ENCODE measurements around the gene BCR. TPM values are rescaled to one million over a fixed set of nuclear protein-coding genes. Genes with fewer than 3 reads are reported as not detected.

BCR gene
- total and polyA plus RNA-seq, 2 of the 13 experiments (the other 11 are each of a cell fraction or from before 2014, with no cell fraction given) = 19.9 to 33.6 TPM

DNA sequence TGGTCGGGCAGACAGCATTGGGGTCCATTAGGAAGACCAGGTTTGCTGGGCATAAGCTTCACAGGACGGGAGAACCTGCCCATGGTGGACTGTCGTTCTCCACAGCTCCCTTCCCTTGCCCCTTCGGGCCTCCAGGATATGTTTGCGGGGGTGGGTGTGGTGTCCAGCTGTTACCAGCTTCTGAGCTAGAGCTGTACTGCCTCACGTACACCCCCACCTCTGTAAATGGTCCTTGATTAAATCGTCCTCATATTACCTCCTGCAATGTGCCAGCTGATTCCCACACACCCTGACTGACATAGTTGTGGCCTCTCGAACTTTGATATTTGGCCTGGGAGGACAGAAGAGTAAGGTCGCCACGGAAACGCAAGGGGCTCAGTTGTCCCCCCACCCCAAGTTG lies 16.2 kb upstream of the BCR start (continued):
- TF ChIP-seq, protein P1, sequence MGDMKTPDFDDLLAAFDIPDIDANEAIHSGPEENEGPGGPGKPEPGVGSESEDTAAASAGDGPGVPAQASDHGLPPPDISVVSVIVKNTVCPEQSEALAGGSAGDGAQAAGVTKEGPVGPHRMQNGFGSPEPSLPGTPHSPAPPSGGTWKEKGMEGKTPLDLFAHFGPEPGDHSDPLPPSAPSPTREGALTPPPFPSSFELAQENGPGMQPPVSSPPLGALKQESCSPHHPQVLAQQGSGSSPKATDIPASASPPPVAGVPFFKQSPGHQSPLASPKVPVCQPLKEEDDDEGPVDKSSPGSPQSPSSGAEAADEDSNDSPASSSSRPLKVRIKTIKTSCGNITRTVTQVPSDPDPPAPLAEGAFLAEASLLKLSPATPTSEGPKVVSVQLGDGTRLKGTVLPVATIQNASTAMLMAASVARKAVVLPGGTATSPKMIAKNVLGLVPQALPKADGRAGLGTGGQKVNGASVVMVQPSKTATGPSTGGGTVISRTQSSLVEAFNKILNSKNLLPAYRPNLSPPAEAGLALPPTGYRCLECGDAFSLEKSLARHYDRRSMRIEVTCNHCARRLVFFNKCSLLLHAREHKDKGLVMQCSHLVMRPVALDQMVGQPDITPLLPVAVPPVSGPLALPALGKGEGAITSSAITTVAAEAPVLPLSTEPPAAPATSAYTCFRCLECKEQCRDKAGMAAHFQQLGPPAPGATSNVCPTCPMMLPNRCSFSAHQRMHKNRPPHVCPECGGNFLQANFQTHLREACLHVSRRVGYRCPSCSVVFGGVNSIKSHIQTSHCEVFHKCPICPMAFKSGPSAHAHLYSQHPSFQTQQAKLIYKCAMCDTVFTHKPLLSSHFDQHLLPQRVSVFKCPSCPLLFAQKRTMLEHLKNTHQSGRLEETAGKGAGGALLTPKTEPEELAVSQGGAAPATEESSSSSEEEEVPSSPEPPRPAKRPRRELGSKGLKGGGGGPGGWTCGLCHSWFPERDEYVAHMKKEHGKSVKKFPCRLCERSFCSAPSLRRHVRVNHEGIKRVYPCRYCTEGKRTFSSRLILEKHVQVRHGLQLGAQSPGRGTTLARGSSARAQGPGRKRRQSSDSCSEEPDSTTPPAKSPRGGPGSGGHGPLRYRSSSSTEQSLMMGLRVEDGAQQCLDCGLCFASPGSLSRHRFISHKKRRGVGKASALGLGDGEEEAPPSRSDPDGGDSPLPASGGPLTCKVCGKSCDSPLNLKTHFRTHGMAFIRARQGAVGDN (CRISPR knock-in tag; IDR thresholded peaks at IDR 0.05) = peak; percentile 64
- TF ChIP-seq, protein P2, sequence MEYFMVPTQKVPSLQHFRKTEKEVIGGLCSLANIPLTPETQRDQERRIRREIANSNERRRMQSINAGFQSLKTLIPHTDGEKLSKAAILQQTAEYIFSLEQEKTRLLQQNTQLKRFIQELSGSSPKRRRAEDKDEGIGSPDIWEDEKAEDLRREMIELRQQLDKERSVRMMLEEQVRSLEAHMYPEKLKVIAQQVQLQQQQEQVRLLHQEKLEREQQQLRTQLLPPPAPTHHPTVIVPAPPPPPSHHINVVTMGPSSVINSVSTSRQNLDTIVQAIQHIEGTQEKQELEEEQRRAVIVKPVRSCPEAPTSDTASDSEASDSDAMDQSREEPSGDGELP (IDR thresholded peaks at IDR 0.05; ENCODE audit: borderline replicate concordance, low read depth) = peak; percentile 74; the same call in 1 of the 2 replicates
- TF ChIP-seq ATF7-NPFF (CRISPR knock-in tag; IDR thresholded peaks at IDR 0.05; ENCODE audit: low read depth) (peak; percentile 24; the same call in 1 of the 2 replicates), ZNF772 (CRISPR knock-in tag; IDR thresholded peaks at IDR 0.05) (0 out of 2 replicates have a peak, but pooled peaks have one; percentile 23), NFE2L1 (CRISPR knock-in tag; IDR thresholded peaks at IDR 0.05; ENCODE audit: borderline replicate concordance) (no peak), PAWR (CRISPR knock-in tag; IDR thresholded peaks at IDR 0.05; ENCODE audit: borderline replicate concordance) (no peak), ZNF761 (CRISPR knock-in tag; conservative IDR thresholded peaks at IDR 0.05) (no peak), FOXC1 (CRISPR knock-in tag; IDR thresholded peaks at IDR 0.05; ENCODE audit: borderline replicate concordance) (0 out of 2 replicates have a peak, but pooled peaks have one; percentile 49)
- TF ChIP-seq, protein P3, sequence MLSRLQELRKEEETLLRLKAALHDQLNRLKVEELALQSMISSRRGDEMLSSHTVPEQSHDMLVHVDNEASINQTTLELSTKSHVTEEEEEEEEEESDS (CRISPR knock-in tag; IDR thresholded peaks at IDR 0.05; ENCODE audit: borderline replicate concordance) = no peak
